Right forelimb (tissue), 1 donor: ENCODE results near the gene MBL2.

ENCODE experiments used
- DNase-seq: peaks from one replicate; pipeline ENCODE4 v3.0.0-alpha.2; 2018

The MBL2 gene

GRCh38 chr10:52739380-52740154, 33.0 kb downstream of the MBL2 start:
- DNase-seq = no peak

DNA sequence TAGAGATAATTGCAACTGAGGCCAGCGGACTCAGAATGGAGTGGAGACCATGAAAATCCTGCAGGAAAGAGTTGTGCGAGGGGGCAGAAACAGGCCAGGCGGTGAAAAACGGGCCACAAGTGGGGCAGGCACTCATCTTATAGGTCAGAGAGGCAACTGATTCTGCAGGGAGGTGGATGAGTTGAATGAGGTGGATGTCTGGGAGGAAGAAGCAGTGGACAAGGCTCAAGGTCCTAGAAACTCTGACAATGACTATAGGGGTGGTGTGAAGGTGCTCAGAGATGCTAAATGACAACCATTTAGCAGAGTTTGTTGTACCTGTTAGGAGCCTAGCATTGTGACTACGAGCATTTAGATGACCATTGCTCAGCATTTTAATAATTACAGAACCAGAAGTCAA, 33.6 kb downstream of the MBL2 start:
- DNase-seq = no peak

GRCh38 chr10:52729271-52730104, 43.1 kb downstream of the MBL2 start:
- DNase-seq = no peak

- no peak for DNase-seq
These were observed 52.6 kb downstream of the MBL2 start for GRCh38 chr10:52720018-52720417.
